HepG2 (cell line): ENCODE results near the gene HOXA10. TPM values are rescaled to one million over a fixed set of nuclear protein-coding genes. Genes with fewer than 3 reads are reported as not detected.
A peak's percentile ranks its signal among the peaks of the same experiment; 100 is the strongest.

ENCODE experiments used
- ATAC-seq: fragments of 200-7000 bp; cut with Tn5 transposase; 3 replicates; pipeline ENCODE4 v1.9.1; 2020; ENCODE audit warnings: mild to moderate bottlenecking, moderate library complexity
- BruUV-seq: library from RNA; stranded (reverse); fragments of 400-500 nt; replicated peaks from 2 replicates; lab custom pipeline; 2021; lab: Mats Ljungman, UMichigan
- CTCF ChIA-PET: fragments of 300-600 bp; formaldehyde crosslinking; extraction: SDS; loops from one replicate; lab custom pipeline; 2021; ENCODE audit warnings: low total read pairs, inconsistent platforms, low intra/inter-chr PET ratio; lab: Yijun Ruan, JAX
- POLR2A ChIA-PET: fragments of 350-600 bp; sonication (Branson Sonifier 250); formaldehyde crosslinking; loops from one replicate; lab custom pipeline; 2020; ENCODE audit warnings: antibody characterized with exemption, inconsistent platforms; lab: Yijun Ruan, JAX
- DNase-seq: peaks from one replicate; pipeline ENCODE4 v3.0.0-alpha.2; 2015; ENCODE audit warnings: low spot score
- FAIRE-seq: peaks from 3 replicates; lab custom pipeline; 2011; peaks lifted over from hg19 to GRCh38; lab: Jason Lieb, UNC
- H2AFZ ChIP-seq: one replicate; pipeline ENCODE4 v1.6.1; 2011; ENCODE audit warnings: low read length, inconsistent platforms
- H3K27ac ChIP-seq: fragments of 300-600 bp; 3 replicates; pipeline ENCODE4 v1.8.0; 2011; ENCODE audit warnings: mixed run types, mild to moderate bottlenecking, mixed read lengths, low read length, inconsistent platforms; ENCODE audit not compliant: insufficient read depth; ENCODE audit errors: extremely low read length
- H3K27me3 ChIP-seq, 2 experiments: fragments of 200-600 bp in 1 of 2; 2 replicates in 1 of 2; 3 replicates in 1 of 2; pipeline versions ENCODE4 v1.6.0 to v1.8.0; 2011; ENCODE audit warnings: low read length in 2 of 2, mild to moderate bottlenecking in 2 of 2, moderate library complexity in 2 of 2, inconsistent platforms in 1 of 2; ENCODE audit not compliant: insufficient read depth in 2 of 2, control insufficient read depth in 1 of 2
- H3K36me3 ChIP-seq, 2 experiments: fragments of 200-600 bp in 1 of 2; replicated peaks in 1 of 2; 2 replicates in 1 of 2; 3 replicates in 1 of 2; pipeline versions ENCODE4 v1.5.1 to v1.8.0; 2011; ENCODE audit warnings: low read length in 2 of 2, inconsistent platforms in 1 of 2; ENCODE audit not compliant: insufficient read depth in 2 of 2, control insufficient read depth in 1 of 2
- H3K4me1 ChIP-seq: 2 replicates; pipeline ENCODE4 v1.5.1; 2012; ENCODE audit warnings: low read length, inconsistent platforms; ENCODE audit not compliant: insufficient read depth
- H3K4me2 ChIP-seq: 2 replicates; pipeline ENCODE4 v1.6.0; 2011; ENCODE audit warnings: low read depth, low read length, inconsistent platforms
- H3K4me3 ChIP-seq, 3 experiments: fragments of 200-600 bp in 1 of 3; sonication (generic), shearing (Covaris generic) in 1 of 3; replicated peaks in 1 of 3; 2 replicates each; pipeline ENCODE4 v1.5.1; 2011 to 2016; ENCODE audit warnings: low read length in 3 of 3, inconsistent platforms in 2 of 3, low read depth in 2 of 3, mild to moderate bottlenecking in 2 of 3, control low read depth in 1 of 3, mixed read lengths in 1 of 3; ENCODE audit not compliant: insufficient read depth in 1 of 3
- H3K79me2 ChIP-seq: one replicate; pipeline ENCODE4 v1.6.1; 2011; ENCODE audit warnings: low read length, inconsistent platforms; ENCODE audit not compliant: insufficient read depth
- H3K9ac ChIP-seq: 2 replicates; pipeline ENCODE4 v1.6.0; 2011; ENCODE audit warnings: mild to moderate bottlenecking, low read depth, low read length, inconsistent platforms; ENCODE audit not compliant: insufficient read depth
- H3K9me3 ChIP-seq: 2 replicates; pipeline ENCODE4 v1.5.1; 2012; ENCODE audit warnings: mild to moderate bottlenecking, low read length
- H4K20me1 ChIP-seq: 2 replicates; pipeline ENCODE4 v1.6.0; 2011; ENCODE audit warnings: inconsistent platforms, mild to moderate bottlenecking, low read length, moderate library complexity; ENCODE audit not compliant: insufficient read depth
- ARID2 ChIP-seq: sonication (generic); formaldehyde crosslinking; IDR thresholded peaks from 2 replicates; pipeline ENCODE4 v1.8.1; 2022; ENCODE audit warnings: mild to moderate bottlenecking, missing genetic modification reagents, borderline replicate concordance
- SUZ12 ChIP-seq: fragments of 150-350 bp; IDR thresholded peaks from 2 replicates; pipeline ENCODE4 v1.6.1; 2014; ENCODE audit warnings: low read depth, low read length
- ZNF264 ChIP-seq: sonication (generic); formaldehyde crosslinking; IDR thresholded peaks from 2 replicates; pipeline ENCODE4 v1.4.0; 2020; ENCODE audit warnings: missing genetic modification reagents
- WGBS: methylation state at CpG from one replicate; pipeline ENCODE4 v1.1.6; 2017; ENCODE audit warnings: low lambda C conversion rate; 5-methylcytosine and 5-hydroxymethylcytosine counted together
- in situ Hi-C: cut with HindIII; loops from 2 replicates; pipeline ENCODE4 v1.10.0; 2017; ENCODE audit warnings: low pct_unique_long_range_greater_than_20kb; ENCODE audit not compliant: extremely low pct_ligation_motif_present
- intact Hi-C: fragments of 100-400 bp; cut with micrococcal nuclease; formaldehyde crosslinking; loops from one replicate; pipeline ENCODE4 v1.10.0; 2022; ENCODE audit not compliant: unreplicated experiment
- polyA plus RNA-seq, 8 experiments: library from polyadenylated mRNA; depleted of rRNA in 3 of 8; stranded (reverse) in 7 of 8; unstranded in 1 of 8; fragments of >200 nt; fragmentation: Illumina TruSeq in 4 of 8; extraction: Trizol in 4 of 8; gene quantifications; 2 replicates each; pipeline versions ENCODE4 v1.2.1 to v1.2.3, GENCODE V29; 2011 to 2016; ENCODE audit warnings: low read depth in 4 of 8, missing spikeins in 1 of 8, mixed read lengths in 1 of 8; ENCODE audit not compliant: insufficient read depth in 1 of 8
- total RNA-seq, 5 experiments: library from RNA; depleted of rRNA; stranded (reverse); fragments of >200 nt; fragmentation: Illumina TruSeq; extraction: Trizol; gene quantifications; 2 replicates each; pipeline ENCODE4 v1.2.3, GENCODE V29; 2016; ENCODE audit warnings: low read depth in 1 of 5
- TF ChIP-seq, protein P1 (sequence below): sonication (generic); formaldehyde crosslinking; IDR thresholded peaks from 2 replicates; pipeline ENCODE4 v1.5.1; 2020; ENCODE audit warnings: mild to moderate bottlenecking, missing genetic modification reagents, moderate library complexity

Gene HOXA10
- total and polyA plus RNA-seq, 2 of the 13 experiments (the other 11 are each of a cell fraction or from before 2014, with no cell fraction given): not detected

GRCh38 chr7:27188386-27189294, 14.5 kb upstream of the HOXA10 start:
- Histone ChIP-seq H3K9ac (no peak overlapping the region), H3K9me3 (no peaks in the 10 kb centered on the region), H3K27me3 (peaks cover 28 to 95% of the 10 kb centered on the region in 2 experiments), H4K20me1 (peaks cover 6% of the 10 kb centered on the region; the same call in 1 of the 2 replicates), H3K27ac (no peak overlapping the region), H3K4me2 (peak overlapping the region; percentile 32), H3K36me3 (no peaks in the 10 kb centered on the region), H2AFZ (no peak overlapping the region), H3K4me1 (peaks cover 28% of the 10 kb centered on the region), H3K79me2 (no peaks in the 10 kb centered on the region), H3K4me3 (peak overlapping the region in 1 of 3 experiments; percentile 18; a peak in 2 of 6 replicates)
- CTCF ChIA-PET: no interaction called here
- BruUV-seq: no TSS peak
- TF ChIP-seq ZNF264 (CRISPR knock-in tag) (no peak), SUZ12 (no peak), ARID2 (no peak)
- TF ChIP-seq, protein P1, sequence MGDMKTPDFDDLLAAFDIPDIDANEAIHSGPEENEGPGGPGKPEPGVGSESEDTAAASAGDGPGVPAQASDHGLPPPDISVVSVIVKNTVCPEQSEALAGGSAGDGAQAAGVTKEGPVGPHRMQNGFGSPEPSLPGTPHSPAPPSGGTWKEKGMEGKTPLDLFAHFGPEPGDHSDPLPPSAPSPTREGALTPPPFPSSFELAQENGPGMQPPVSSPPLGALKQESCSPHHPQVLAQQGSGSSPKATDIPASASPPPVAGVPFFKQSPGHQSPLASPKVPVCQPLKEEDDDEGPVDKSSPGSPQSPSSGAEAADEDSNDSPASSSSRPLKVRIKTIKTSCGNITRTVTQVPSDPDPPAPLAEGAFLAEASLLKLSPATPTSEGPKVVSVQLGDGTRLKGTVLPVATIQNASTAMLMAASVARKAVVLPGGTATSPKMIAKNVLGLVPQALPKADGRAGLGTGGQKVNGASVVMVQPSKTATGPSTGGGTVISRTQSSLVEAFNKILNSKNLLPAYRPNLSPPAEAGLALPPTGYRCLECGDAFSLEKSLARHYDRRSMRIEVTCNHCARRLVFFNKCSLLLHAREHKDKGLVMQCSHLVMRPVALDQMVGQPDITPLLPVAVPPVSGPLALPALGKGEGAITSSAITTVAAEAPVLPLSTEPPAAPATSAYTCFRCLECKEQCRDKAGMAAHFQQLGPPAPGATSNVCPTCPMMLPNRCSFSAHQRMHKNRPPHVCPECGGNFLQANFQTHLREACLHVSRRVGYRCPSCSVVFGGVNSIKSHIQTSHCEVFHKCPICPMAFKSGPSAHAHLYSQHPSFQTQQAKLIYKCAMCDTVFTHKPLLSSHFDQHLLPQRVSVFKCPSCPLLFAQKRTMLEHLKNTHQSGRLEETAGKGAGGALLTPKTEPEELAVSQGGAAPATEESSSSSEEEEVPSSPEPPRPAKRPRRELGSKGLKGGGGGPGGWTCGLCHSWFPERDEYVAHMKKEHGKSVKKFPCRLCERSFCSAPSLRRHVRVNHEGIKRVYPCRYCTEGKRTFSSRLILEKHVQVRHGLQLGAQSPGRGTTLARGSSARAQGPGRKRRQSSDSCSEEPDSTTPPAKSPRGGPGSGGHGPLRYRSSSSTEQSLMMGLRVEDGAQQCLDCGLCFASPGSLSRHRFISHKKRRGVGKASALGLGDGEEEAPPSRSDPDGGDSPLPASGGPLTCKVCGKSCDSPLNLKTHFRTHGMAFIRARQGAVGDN: peak; percentile 17; the same call in 1 of the 2 replicates
- WGBS: 37% methylated on average over 33 of the region's 49 CpGs
- POLR2A ChIA-PET: no interaction called here
- ATAC-seq (no peak), FAIRE-seq (no peak), DNase-seq (no peak)
- intact Hi-C loops: no loop called here
- in situ Hi-C loops: no loop called here
